Left lung (tissue), 10 donors: ENCODE data around the gene GH1. TPM values are rescaled to one million over a fixed set of nuclear protein-coding genes. Genes with fewer than 3 reads are reported as not detected.

Source experiments
- ATAC-seq: fragments of 200-7000 bp; cut with Tn5 transposase; one replicate; pipeline ENCODE4 v1.9.1; 2020; ENCODE audit warnings: moderate library complexity
- DNase-seq, 4 donors: peaks; one replicate each; pipeline ENCODE4 v3.0.0-alpha.2; 2013 to 2020
- H3K27ac ChIP-seq, 2 donors: fragments of 200-600 bp; sonication (generic) in 1 of 2; one replicate each; pipeline versions ENCODE4 v1.5.0 to v1.8.0; 2020 to 2021
- H3K27me3 ChIP-seq, 2 donors: fragments of 200-600 bp; sonication (generic) in 1 of 2; one replicate each; pipeline versions ENCODE4 v1.5.0 to v1.8.0; 2020 to 2021
- H3K36me3 ChIP-seq, 2 donors: fragments of 200-600 bp; sonication (generic) in 1 of 2; one replicate each; pipeline versions ENCODE4 v1.5.0 to v1.8.0; 2020 to 2021
- H3K4me1 ChIP-seq, 2 donors: fragments of 200-600 bp; one replicate each; pipeline ENCODE4 v1.8.0; 2021
- H3K4me3 ChIP-seq, 2 donors: fragments of 200-600 bp; sonication (generic) in 1 of 2; one replicate each; pipeline versions ENCODE4 v1.5.0 to v1.8.0; 2020 to 2021; ENCODE audit warnings: mild to moderate bottlenecking in 1 of 2
- H3K9me3 ChIP-seq, 2 donors: fragments of 200-600 bp; sonication (generic) in 1 of 2; one replicate each; pipeline versions ENCODE4 v1.5.0 to v1.8.0; 2020 to 2021
- intact Hi-C, 2 donors: fragments of 100-400 bp; cut with DNase I; formaldehyde crosslinking; loops; one replicate each; pipeline versions ENCODE4 v1.11.2 to v1.14.2; 2022
- polyA plus RNA-seq, 6 donors: library from polyadenylated mRNA; unstranded; fragments of 120-200 nt; gene quantifications; one replicate each; pipeline ENCODE4 v1.2.1, GENCODE V29; 2013; ENCODE audit not compliant: insufficient read length in 6 of 6
- total RNA-seq, 2 donors: library from RNA; stranded (reverse); fragmentation: NEBNext Ultra II Directional; extraction: Animal tissue kit (Norgen Biotek cat#: 25700); gene quantifications; one replicate each; pipeline ENCODE4 v1.2.1, GENCODE V29; 2021
- TF ChIP-seq, protein P1 (sequence below), 2 donors: fragments of 200-600 bp; sonication (generic) in 1 of 2; IDR thresholded peaks; one replicate each; pipeline versions ENCODE4 v1.5.0 to v1.8.0; 2021; ENCODE audit warnings: antibody characterized with exemption in 2 of 2
- donor health status: DM: no; HTN: yes; CAD: no.
- donor health status: DM: no; HTN: no; CAD: no.

The GH1 gene
- total and polyA plus RNA-seq, 8 donors, result not detected

DNA sequence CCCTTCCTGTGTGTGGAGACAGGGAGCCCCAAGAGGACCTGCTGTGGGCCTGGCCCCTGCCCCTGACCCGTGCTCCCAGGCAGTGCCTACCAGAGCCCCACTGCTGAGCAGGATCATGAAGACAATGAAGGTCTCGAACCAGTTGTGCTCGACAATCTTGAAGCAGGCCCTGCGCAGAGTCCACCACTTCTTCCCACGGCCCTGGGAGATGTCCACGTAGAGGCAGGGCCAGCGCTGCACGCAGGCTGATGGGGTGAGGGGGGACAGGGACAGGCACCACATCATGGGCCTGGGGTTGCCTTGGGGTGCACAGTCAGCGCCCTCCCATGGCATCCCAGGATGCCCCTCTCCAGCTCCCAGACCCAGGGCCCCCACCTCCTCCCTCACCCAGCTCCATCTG lies 29.9 kb upstream of the GH1 start:
- TF ChIP-seq, protein P1, sequence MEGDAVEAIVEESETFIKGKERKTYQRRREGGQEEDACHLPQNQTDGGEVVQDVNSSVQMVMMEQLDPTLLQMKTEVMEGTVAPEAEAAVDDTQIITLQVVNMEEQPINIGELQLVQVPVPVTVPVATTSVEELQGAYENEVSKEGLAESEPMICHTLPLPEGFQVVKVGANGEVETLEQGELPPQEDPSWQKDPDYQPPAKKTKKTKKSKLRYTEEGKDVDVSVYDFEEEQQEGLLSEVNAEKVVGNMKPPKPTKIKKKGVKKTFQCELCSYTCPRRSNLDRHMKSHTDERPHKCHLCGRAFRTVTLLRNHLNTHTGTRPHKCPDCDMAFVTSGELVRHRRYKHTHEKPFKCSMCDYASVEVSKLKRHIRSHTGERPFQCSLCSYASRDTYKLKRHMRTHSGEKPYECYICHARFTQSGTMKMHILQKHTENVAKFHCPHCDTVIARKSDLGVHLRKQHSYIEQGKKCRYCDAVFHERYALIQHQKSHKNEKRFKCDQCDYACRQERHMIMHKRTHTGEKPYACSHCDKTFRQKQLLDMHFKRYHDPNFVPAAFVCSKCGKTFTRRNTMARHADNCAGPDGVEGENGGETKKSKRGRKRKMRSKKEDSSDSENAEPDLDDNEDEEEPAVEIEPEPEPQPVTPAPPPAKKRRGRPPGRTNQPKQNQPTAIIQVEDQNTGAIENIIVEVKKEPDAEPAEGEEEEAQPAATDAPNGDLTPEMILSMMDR (IDR thresholded peaks at IDR 0.05), result no peak
- H3K27me3 ChIP-seq, result no peaks in the 10 kb centered on the region
- H3K36me3 ChIP-seq, result no peaks in the 10 kb centered on the region
- peaks cover 0 to 12% of the 10 kb centered on the region in 2 donors for H3K4me1 ChIP-seq
- no peak overlapping the region for H3K27ac ChIP-seq
- H3K4me3 ChIP-seq, result no peak overlapping the region
- intact Hi-C loops, result no loop called here
- H3K9me3 ChIP-seq, result no peaks in the 10 kb centered on the region
- ATAC-seq (no peak), DNase-seq (no peak)

DNA sequence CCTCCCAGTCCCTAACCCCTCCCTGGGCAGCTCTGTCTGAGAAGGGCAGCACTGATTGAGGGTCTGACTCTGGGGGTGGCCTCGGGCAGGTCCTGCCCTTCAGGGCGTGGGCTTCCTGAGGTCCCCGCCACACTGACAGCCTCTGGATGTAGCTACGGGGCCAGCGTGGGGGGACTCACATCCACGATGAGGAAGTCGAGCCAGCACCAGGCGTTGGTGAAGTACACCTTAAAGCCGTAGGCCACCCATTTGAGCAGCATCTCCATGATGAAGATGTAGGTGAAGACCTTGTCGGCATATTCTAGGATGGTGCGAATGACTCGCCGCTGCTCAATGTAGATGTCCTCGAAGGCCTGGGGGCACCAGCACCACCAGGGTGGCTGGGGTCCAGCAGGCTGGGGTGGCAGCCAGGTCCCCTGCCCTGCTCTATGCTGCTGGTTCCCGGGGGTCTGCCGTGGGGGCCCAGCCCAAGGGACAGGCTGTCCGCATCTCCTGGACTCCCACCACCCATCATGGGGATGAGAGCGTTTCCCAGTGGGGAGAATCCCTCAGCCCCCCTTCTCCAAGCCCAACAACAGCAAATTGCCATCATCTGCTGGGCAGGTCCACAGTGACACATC lies 29.2 kb upstream of the GH1 start:
- no peaks in the 10 kb centered on the region for H3K9me3 ChIP-seq
- H3K36me3 ChIP-seq, result no peaks in the 10 kb centered on the region
- peaks cover 0 to 12% of the 10 kb centered on the region in 2 donors for H3K4me1 ChIP-seq
- intact Hi-C loops, result no loop called here
- TF ChIP-seq, protein P1 (IDR thresholded peaks at IDR 0.05), result no peak
- ATAC-seq (no peak), DNase-seq (no peak)
- H3K27ac ChIP-seq, result no peak overlapping the region
- H3K27me3 ChIP-seq, result no peaks in the 10 kb centered on the region
- no peak overlapping the region for H3K4me3 ChIP-seq

DNA sequence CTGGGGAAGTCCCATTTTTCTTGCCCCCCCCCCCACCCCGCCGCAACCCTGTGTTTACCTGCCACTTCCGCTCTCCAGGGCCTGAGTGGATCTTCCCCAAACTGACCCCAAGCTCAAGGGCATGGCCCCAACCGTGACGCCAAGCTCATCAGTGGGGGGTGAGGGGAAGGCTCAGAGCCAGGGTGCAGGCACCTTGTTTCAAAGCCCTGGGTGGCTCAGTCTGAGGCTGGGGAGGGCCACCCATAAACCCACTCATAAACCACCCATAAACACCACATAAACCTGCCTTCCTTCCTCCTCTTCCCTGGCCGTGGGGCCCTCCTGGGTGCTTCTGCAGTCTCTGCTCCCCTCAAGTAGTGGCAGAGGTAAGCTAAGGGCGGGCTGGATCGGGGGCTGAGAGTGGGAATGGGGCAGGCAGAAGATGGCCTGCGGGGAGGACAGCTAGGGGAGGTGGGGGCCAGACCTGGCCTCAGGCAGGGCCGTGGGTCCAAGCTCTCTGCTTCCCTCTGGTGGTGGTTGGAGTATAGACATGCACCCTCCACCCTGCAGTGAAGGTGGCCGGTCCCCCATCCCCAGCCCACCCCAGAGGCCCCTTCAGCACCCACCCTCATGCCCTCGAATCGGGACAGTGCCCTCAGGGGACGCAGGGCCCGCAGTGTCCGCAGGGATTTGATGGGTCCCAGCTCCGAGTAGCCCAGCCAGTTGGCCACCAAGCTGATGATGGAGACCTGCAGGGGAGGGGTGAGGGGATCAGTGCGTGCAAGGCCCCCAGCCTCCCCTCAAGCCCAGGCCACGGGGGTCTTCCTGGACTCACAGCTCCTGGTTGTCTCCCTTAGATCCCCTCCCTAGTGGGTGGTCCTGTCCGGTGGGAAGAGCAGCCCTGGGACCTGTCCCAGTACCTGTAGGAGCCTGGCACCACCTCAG lies 28.1 kb upstream of the GH1 start:
- DNase-seq (peak; percentile 20 to 84 (median 50)), ATAC-seq (peak; percentile 89)
- intact Hi-C loops, result no loop called here

DNA sequence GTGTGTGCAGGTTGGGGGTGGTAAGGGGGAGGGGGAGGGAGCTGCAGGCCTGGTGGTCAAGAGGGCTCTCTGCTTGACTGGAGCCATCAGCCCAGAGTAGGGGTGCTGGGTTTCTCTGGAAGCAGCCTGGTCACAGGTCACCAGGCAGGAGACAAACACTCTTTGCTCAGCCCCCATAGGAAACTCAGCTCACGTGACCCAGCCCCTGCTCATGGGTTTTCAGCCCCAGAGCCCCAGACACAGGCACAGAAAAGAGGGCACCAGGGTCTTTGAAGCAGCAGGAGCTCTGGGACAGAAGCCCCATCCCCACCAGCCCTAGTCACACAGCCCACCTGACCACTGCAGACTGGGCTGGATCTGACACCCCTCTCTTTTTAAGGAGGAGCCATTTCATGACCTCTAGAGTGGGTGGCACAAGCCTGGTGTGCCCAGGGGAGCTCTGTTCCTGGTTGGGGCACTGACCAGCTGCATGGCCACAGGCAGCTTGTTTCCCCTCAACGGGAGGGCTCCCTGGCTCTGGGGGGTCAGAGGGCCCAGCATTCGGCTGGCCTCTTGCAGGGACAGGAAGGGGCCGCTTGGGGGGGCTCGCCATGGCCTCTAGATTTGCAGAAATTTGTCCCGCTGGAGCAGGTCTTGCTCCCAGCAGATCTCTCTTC lies 27.3 kb upstream of the GH1 start:
- peaks cover 0 to 12% of the 10 kb centered on the region in 2 donors for H3K4me1 ChIP-seq
- no peak overlapping the region for H3K27ac ChIP-seq
- intact Hi-C loops, result no loop called here
- ATAC-seq, result no peak
- no peaks in the 10 kb centered on the region for H3K9me3 ChIP-seq
- no peak for DNase-seq
- H3K27me3 ChIP-seq, result no peaks in the 10 kb centered on the region
- no peaks in the 10 kb centered on the region for H3K36me3 ChIP-seq
- H3K4me3 ChIP-seq, result no peak overlapping the region
- TF ChIP-seq, protein P1 (IDR thresholded peaks at IDR 0.05), result no peak

More for the DNA sequence above, 28.1 kb upstream of the GH1 start:
- H3K27ac ChIP-seq, result no peak overlapping the region
- no peak overlapping the region for H3K4me3 ChIP-seq
- peaks cover 0 to 12% of the 10 kb centered on the region in 2 donors for H3K4me1 ChIP-seq
- TF ChIP-seq, protein P1 (IDR thresholded peaks at IDR 0.05), result peak; percentile 77 to 84
- H3K36me3 ChIP-seq, result no peaks in the 10 kb centered on the region
- H3K27me3 ChIP-seq, result no peaks in the 10 kb centered on the region
- H3K9me3 ChIP-seq, result no peaks in the 10 kb centered on the region
